ENCODE results near the gene ANKRD22. TPM values are rescaled to one million over a fixed set of nuclear protein-coding genes. Genes with fewer than 3 reads are reported as not detected.
"Not testable (repeated sequence)": the region's sequence is repeated elsewhere in the genome, so short reads cannot be mapped to it uniquely, and the experiment has no call there.

Gene ANKRD22
- total RNA-seq, 1 experiment from 2014 or later = not detected

- H2AFZ ChIP-seq (ENCODE audit: low read length) = no peak overlapping the region
- H3K9me2 ChIP-seq (replicated peaks; ENCODE audit: insufficient read depth, low read length) = no peaks in the 10 kb centered on the region
- no peaks in the 10 kb centered on the region for H3K9me3 ChIP-seq (ENCODE audit: low read length)
- H4K20me1 ChIP-seq (ENCODE audit: insufficient read depth, low read depth, low read length) = no peaks in the 10 kb centered on the region
- DNase-seq = no peak
- no peak overlapping the region for H3K9ac ChIP-seq (ENCODE audit: low read length)
- H3K27me3 ChIP-seq (ENCODE audit: low read length) = no peaks in the 10 kb centered on the region
- no peaks in the 10 kb centered on the region for H3K79me2 ChIP-seq (ENCODE audit: low read length)
- no peak overlapping the region for H3K4me2 ChIP-seq (ENCODE audit: low read depth, low read length, poor library complexity, severe bottlenecking)
- H3K36me3 ChIP-seq (ENCODE audit: insufficient read depth, low read length) = no peaks in the 10 kb centered on the region
- no peak overlapping the region for H3K4me3 ChIP-seq (ENCODE audit: low read length)
- no peak overlapping the region for H3K27ac ChIP-seq (ENCODE audit: low read length)
- peaks cover 3% of the 10 kb centered on the region for H3K4me1 ChIP-seq (ENCODE audit: low read length)
Observed at GRCh38 chr10:88840104-88840503, 11.5 kb downstream of the ANKRD22 start.

DNA sequence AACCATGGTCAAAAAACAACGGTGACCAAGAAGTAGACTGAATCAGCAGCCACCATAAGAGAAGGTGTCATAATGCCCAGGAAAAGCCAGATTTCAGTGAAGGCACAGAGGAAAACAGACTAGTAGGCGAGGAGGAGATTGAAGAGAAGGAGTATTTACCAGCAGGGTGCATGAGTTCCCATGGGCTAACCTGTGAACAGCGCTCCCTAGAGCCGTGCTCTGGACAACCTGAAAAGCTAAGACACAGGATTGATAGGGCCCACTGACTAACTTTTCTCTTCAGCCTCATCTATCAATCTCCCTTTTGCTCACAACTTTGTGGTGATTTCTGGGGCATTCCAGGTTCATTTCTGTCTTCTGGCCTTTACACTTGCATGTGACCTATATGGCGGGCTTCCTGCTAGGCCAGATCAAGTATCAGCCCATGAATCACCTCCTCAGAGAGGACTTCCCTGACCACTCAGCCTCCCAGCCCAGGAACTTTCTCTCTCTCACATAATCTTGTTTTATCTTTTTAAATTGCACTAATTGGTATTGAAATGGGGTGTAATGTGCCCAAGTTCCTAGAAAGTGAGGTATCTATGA is 12.8 kb downstream of the ANKRD22 start:
- H3K27me3 ChIP-seq (ENCODE audit: low read length) = no peaks in the 10 kb centered on the region
- no peak overlapping the region for H3K27ac ChIP-seq (ENCODE audit: low read length)
- H3K79me2 ChIP-seq (ENCODE audit: low read length) = no peaks in the 10 kb centered on the region
- no peak overlapping the region for H3K4me2 ChIP-seq (ENCODE audit: low read depth, low read length, poor library complexity, severe bottlenecking)
- no peaks in the 10 kb centered on the region for H3K9me2 ChIP-seq (replicated peaks; ENCODE audit: insufficient read depth, low read length)
- H3K4me1 ChIP-seq (ENCODE audit: low read length) = peaks cover 4% of the 10 kb centered on the region
- no peak overlapping the region for H2AFZ ChIP-seq (ENCODE audit: low read length)
- no peak overlapping the region for H3K4me3 ChIP-seq (ENCODE audit: low read length)
- DNase-seq = no peak
- H3K36me3 ChIP-seq (ENCODE audit: insufficient read depth, low read length) = no peaks in the 10 kb centered on the region
- no peak overlapping the region for H3K9ac ChIP-seq (ENCODE audit: low read length)
- H4K20me1 ChIP-seq (ENCODE audit: insufficient read depth, low read depth, low read length) = no peaks in the 10 kb centered on the region
- no peaks in the 10 kb centered on the region for H3K9me3 ChIP-seq (ENCODE audit: low read length)

- H3K4me1 ChIP-seq (ENCODE audit: low read length); H3K4me2 ChIP-seq (ENCODE audit: low read depth, low read length, poor library complexity, severe bottlenecking); H3K9me3 ChIP-seq (ENCODE audit: low read length); H3K27me3 ChIP-seq (ENCODE audit: low read length); H3K36me3 ChIP-seq (ENCODE audit: insufficient read depth, low read length); H3K9ac ChIP-seq (ENCODE audit: low read length); H3K27ac ChIP-seq (ENCODE audit: low read length); H4K20me1 ChIP-seq (ENCODE audit: insufficient read depth, low read depth, low read length); H2AFZ ChIP-seq (ENCODE audit: low read length); DNase-seq; H3K4me3 ChIP-seq (ENCODE audit: low read length); H3K9me2 ChIP-seq (replicated peaks; ENCODE audit: insufficient read depth, low read length); H3K79me2 ChIP-seq (ENCODE audit: low read length): not testable (repeated sequence)
Observed at GRCh38 chr10:88837632-88838031, 14.0 kb downstream of the ANKRD22 start.

DNA sequence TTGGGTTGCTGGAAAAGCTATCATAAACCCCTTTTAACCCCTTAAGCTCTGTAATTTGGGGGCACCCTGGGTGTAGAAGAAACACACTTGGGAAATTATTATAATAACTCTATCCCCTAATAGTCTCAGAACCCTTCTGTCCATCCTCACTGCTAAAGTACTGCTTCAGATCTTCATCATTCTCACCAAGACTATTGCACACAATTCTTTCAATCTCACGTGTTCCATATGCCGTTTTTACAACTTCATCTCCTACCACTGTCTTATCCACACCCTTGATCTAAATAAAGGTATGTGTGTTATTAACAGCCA is 15.8 kb downstream of the ANKRD22 start:
- Histone ChIP-seq H3K79me2 (ENCODE audit: low read length) (no peaks in the 10 kb centered on the region), H3K4me3 (ENCODE audit: low read length) (no peak overlapping the region), H3K4me1 (ENCODE audit: low read length) (peaks cover 9% of the 10 kb centered on the region), H3K27me3 (ENCODE audit: low read length) (no peaks in the 10 kb centered on the region), H3K27ac (ENCODE audit: low read length) (no peak overlapping the region), H4K20me1 (ENCODE audit: insufficient read depth, low read depth, low read length) (no peaks in the 10 kb centered on the region), H3K9ac (ENCODE audit: low read length) (no peak overlapping the region), H2AFZ (ENCODE audit: low read length) (no peak overlapping the region), H3K9me2 (replicated peaks; ENCODE audit: insufficient read depth, low read length) (no peaks in the 10 kb centered on the region), H3K4me2 (ENCODE audit: low read depth, low read length, poor library complexity, severe bottlenecking) (no peak overlapping the region), H3K9me3 (ENCODE audit: low read length) (no peaks in the 10 kb centered on the region), H3K36me3 (ENCODE audit: insufficient read depth, low read length) (no peaks in the 10 kb centered on the region)
- no peak for DNase-seq

GRCh38 chr10:88835096-88835909 is 16.3 kb downstream of the ANKRD22 start:
- DNase-seq = peak; percentile 88
- Histone ChIP-seq H3K9me2 (replicated peaks; ENCODE audit: insufficient read depth, low read length) (no peaks in the 10 kb centered on the region), H4K20me1 (ENCODE audit: insufficient read depth, low read depth, low read length) (no peaks in the 10 kb centered on the region), H3K9ac (ENCODE audit: low read length) (no peak overlapping the region), H3K27me3 (ENCODE audit: low read length) (no peaks in the 10 kb centered on the region), H3K79me2 (ENCODE audit: low read length) (no peaks in the 10 kb centered on the region), H3K4me3 (ENCODE audit: low read length) (no peak overlapping the region), H3K9me3 (ENCODE audit: low read length) (no peaks in the 10 kb centered on the region), H3K36me3 (ENCODE audit: insufficient read depth, low read length) (no peaks in the 10 kb centered on the region), H3K27ac (ENCODE audit: low read length) (no peak overlapping the region), H2AFZ (ENCODE audit: low read length) (peak overlapping the region; percentile 56; the same call in 1 of the 2 replicates), H3K4me2 (ENCODE audit: low read depth, low read length, poor library complexity, severe bottlenecking) (no peak overlapping the region), H3K4me1 (ENCODE audit: low read length) (peaks cover 9% of the 10 kb centered on the region)

DNA sequence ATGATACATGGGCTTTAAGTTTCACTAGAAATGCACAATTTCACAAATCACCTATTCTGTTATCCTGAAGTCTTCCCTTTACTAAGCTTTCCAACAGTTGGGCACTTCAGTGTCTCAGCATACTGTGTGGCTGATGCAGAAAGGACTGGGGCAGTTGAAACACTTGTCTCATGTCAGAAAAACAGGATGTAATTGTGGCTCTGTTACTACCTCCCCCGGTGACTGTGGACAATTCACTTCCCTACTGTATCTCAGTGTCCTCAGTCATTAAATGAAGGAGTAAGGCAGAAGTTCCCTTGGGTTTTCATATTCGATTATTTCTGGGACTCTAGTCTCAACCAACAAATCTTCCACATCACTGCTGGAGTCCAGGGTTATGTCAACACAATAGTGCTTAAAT is 17.9 kb downstream of the ANKRD22 start:
- Histone ChIP-seq H2AFZ (ENCODE audit: low read length) (no peak overlapping the region), H3K9me2 (replicated peaks; ENCODE audit: insufficient read depth, low read length) (no peaks in the 10 kb centered on the region), H3K79me2 (ENCODE audit: low read length) (no peaks in the 10 kb centered on the region), H3K9me3 (ENCODE audit: low read length) (no peaks in the 10 kb centered on the region), H4K20me1 (ENCODE audit: insufficient read depth, low read depth, low read length) (no peaks in the 10 kb centered on the region), H3K27ac (ENCODE audit: low read length) (no peak overlapping the region), H3K9ac (ENCODE audit: low read length) (no peak overlapping the region), H3K36me3 (ENCODE audit: insufficient read depth, low read length) (no peaks in the 10 kb centered on the region), H3K4me2 (ENCODE audit: low read depth, low read length, poor library complexity, severe bottlenecking) (no peak overlapping the region), H3K4me1 (ENCODE audit: low read length) (peaks cover 9% of the 10 kb centered on the region), H3K4me3 (ENCODE audit: low read length) (no peak overlapping the region), H3K27me3 (ENCODE audit: low read length) (no peaks in the 10 kb centered on the region)
- DNase-seq = no peak

- peaks cover 9% of the 10 kb centered on the region for H3K4me1 ChIP-seq (ENCODE audit: low read length)
- no peaks in the 10 kb centered on the region for H3K79me2 ChIP-seq (ENCODE audit: low read length)
- no peaks in the 10 kb centered on the region for H3K27me3 ChIP-seq (ENCODE audit: low read length)
- DNase-seq = no peak
- no peaks in the 10 kb centered on the region for H3K9me3 ChIP-seq (ENCODE audit: low read length)
- no peak overlapping the region for H2AFZ ChIP-seq (ENCODE audit: low read length)
- no peaks in the 10 kb centered on the region for H3K36me3 ChIP-seq (ENCODE audit: insufficient read depth, low read length)
- H3K4me3 ChIP-seq (ENCODE audit: low read length) = no peak overlapping the region
- H3K4me2 ChIP-seq (ENCODE audit: low read depth, low read length, poor library complexity, severe bottlenecking) = no peak overlapping the region
- no peaks in the 10 kb centered on the region for H3K9me2 ChIP-seq (replicated peaks; ENCODE audit: insufficient read depth, low read length)
- no peaks in the 10 kb centered on the region for H4K20me1 ChIP-seq (ENCODE audit: insufficient read depth, low read depth, low read length)
- no peak overlapping the region for H3K9ac ChIP-seq (ENCODE audit: low read length)
- H3K27ac ChIP-seq (ENCODE audit: low read length) = no peak overlapping the region
Observed at GRCh38 chr10:88833156-88833555, 18.5 kb downstream of the ANKRD22 start.

DNA sequence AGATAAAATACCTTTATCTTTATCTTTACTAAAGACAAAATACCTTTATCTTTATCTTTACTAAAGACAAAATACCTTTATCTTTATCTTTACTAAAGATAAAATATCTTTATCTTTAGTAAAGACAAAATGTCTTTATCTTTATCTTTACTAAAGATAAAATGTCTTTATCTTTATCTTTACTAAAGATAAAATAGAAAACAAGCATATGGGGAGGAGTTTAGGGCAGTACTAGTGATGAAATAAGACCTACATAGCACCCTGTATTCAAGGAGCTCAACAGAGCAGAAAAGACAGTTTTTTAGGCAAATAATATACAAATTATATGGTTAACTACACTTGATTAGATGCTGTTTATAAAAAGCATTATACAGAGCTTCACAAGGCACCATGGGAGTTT is 19.3 kb downstream of the ANKRD22 start:
- Histone ChIP-seq H3K4me1 (ENCODE audit: low read length) (peaks cover 9% of the 10 kb centered on the region), H3K9me2 (replicated peaks; ENCODE audit: insufficient read depth, low read length) (no peaks in the 10 kb centered on the region), H3K36me3 (ENCODE audit: insufficient read depth, low read length) (no peaks in the 10 kb centered on the region), H3K27me3 (ENCODE audit: low read length) (no peaks in the 10 kb centered on the region), H2AFZ (ENCODE audit: low read length) (no peak overlapping the region), H3K9me3 (ENCODE audit: low read length) (no peaks in the 10 kb centered on the region), H4K20me1 (ENCODE audit: insufficient read depth, low read depth, low read length) (no peaks in the 10 kb centered on the region), H3K4me2 (ENCODE audit: low read depth, low read length, poor library complexity, severe bottlenecking) (no peak overlapping the region), H3K4me3 (ENCODE audit: low read length) (no peak overlapping the region), H3K79me2 (ENCODE audit: low read length) (no peaks in the 10 kb centered on the region), H3K27ac (ENCODE audit: low read length) (no peak overlapping the region), H3K9ac (ENCODE audit: low read length) (no peak overlapping the region)
- DNase-seq = no peak
